Measurements from ENCODE around the gene CATSPER3.

- TF ChIP-seq POLR2AphosphoS5 (IDR thresholded peaks at IDR 0.05) = no peak
- TF ChIP-seq CTCF (IDR thresholded peaks at IDR 0.05; ENCODE audit: poor library complexity, severe bottlenecking) = no peak
- TF ChIP-seq EZH2 (IDR thresholded peaks at IDR 0.05; ENCODE audit: borderline replicate concordance, insufficient read depth, low read length, poor library complexity, severe bottlenecking) = no peak
- no peak for TF ChIP-seq RAD21 (conservative IDR thresholded peaks at IDR 0.05)
- TF ChIP-seq TAF1 (IDR thresholded peaks at IDR 0.05; ENCODE audit: low read depth) = no peak
- TF ChIP-seq EP300 (conservative IDR thresholded peaks at IDR 0.05; ENCODE audit: poor library complexity, severe bottlenecking) = no peak
- no peak for TF ChIP-seq SMC3 (conservative IDR thresholded peaks at IDR 0.05; ENCODE audit: poor library complexity)
Observed at GRCh38 chr5:135041726-135042125, 74.0 kb downstream of the CATSPER3 start.

Measured in neural cell (in vitro differentiated cells).